H4 (cell line): ENCODE data around the gene CCHCR1. TPM values are rescaled to one million over a fixed set of nuclear protein-coding genes. Genes with fewer than 3 reads are reported as not detected.

Source experiments
- DNase-seq: peaks from one replicate; pipeline ENCODE4 v3.0.0-alpha.2; 2015; ENCODE audit warnings: low spot score
- total RNA-seq: library from RNA; depleted of rRNA; stranded (reverse); fragments of >200 nt; shearing (Covaris generic); gene quantifications from 2 replicates; pipeline ENCODE4 v1.2.3, GENCODE V29; 2014

The CCHCR1 gene
- total RNA-seq, 1 experiment from 2014 or later: 12.6 TPM

- no peak for DNase-seq
Observed at GRCh38 chr6:31163922-31164321, 6.3 kb upstream of the CCHCR1 start.

GRCh38 chr6:31162463-31163165, 5.0 kb upstream of the CCHCR1 start:
- DNase-seq: no peak

- no peak for DNase-seq
Observed at GRCh38 chr6:31161216-31162126, 3.9 kb upstream of the CCHCR1 start.

GRCh38 chr6:31158863-31159855, 1.6 kb upstream of the CCHCR1 start:
- DNase-seq: no peak

- peak; percentile 99 for DNase-seq
Observed at GRCh38 chr6:31158140-31158862, 699 bp upstream of the CCHCR1 start, which contains the start of gene TCF19. TCF19 (plus strand) TSS chr6:31158589; CDS start chr6:31159470, 881 bp downstream.

- DNase-seq: no peak
Observed at GRCh38 chr6:31156641-31157040, 961 bp downstream of the CCHCR1 start.

GRCh38 chr6:31154436-31154835, 3.2 kb downstream of the CCHCR1 start:
- no peak for DNase-seq

GRCh38 chr6:31152781-31153180, 4.8 kb downstream of the CCHCR1 start:
- no peak for DNase-seq

GRCh38 chr6:31149827-31150447, 7.7 kb downstream of the CCHCR1 start:
- no peak for DNase-seq

GRCh38 chr6:31145386-31145785, 12.2 kb downstream of the CCHCR1 start:
- no peak for DNase-seq

- no peak for DNase-seq
Observed at GRCh38 chr6:31144970-31145340, 12.6 kb downstream of the CCHCR1 start.

- no peak for DNase-seq
Observed at GRCh38 chr6:31144296-31144969, 13.2 kb downstream of the CCHCR1 start.

GRCh38 chr6:31143148-31143547, 14.5 kb downstream of the CCHCR1 start:
- DNase-seq: no peak

GRCh38 chr6:31142361-31142761, 15.2 kb downstream of the CCHCR1 start:
- no peak for DNase-seq

GRCh38 chr6:31140643-31141042, 17.0 kb downstream of the CCHCR1 start:
- no peak for DNase-seq

GRCh38 chr6:31139599-31139998, 18.0 kb downstream of the CCHCR1 start:
- DNase-seq: no peak

GRCh38 chr6:31138982-31139381, 18.6 kb downstream of the CCHCR1 start, which contains the start of gene PSORS1C2:
PSORS1C2 (minus strand) TSS chr6:31139066; CDS start chr6:31139026, 40 bp downstream.
- no peak for DNase-seq

- DNase-seq: no peak
Observed at GRCh38 chr6:31135710-31136109, 21.9 kb downstream of the CCHCR1 start.

GRCh38 chr6:31132806-31133205, 24.8 kb downstream of the CCHCR1 start:
- DNase-seq: no peak

- DNase-seq: no peak
Observed at GRCh38 chr6:31131595-31131994, 26.0 kb downstream of the CCHCR1 start.
